Stimulated activated CD4-positive, alpha-beta T cell treated with anti-CD3 and anti-CD28 coated beads, Interleukin-15, amount 100 ng/mL, for 48 hours (primary cell): ENCODE data around the gene NRG2.

Experiments used
- DNase-seq, 2 donors: peaks; one replicate each; pipeline ENCODE4 v3.0.0-alpha.2; 2020; ENCODE audit warnings: low read depth in 2 of 2

Gene NRG2

DNA sequence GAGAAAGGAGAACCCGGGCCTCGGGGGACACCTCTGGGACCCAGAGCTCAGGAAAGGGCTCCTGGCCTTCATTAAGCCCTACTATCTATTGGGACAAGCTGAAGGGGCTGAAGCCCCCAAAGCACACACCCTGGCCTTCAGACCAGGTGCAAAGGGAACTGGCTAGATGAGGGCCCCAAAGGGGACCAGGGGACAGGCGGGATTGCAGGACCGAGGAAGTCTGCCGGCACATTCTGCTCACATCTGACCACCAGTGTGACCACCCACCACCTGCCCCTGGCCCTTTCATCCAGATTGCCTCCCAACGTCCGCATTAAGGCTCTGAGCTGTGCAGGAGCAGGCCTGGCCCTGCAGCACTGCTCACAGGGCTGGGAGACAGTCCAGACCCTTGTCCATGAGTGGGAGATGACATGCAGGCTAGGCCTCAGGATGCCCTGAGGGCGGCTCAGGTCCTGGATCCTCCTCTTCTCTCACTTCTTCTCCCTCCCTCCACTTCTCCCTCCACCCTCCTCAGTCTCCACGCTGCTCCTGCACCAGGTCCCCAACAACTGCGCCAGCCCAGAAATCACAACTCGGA lies 228.3 kb downstream of the NRG2 start:
- DNase-seq = no peak

DNA sequence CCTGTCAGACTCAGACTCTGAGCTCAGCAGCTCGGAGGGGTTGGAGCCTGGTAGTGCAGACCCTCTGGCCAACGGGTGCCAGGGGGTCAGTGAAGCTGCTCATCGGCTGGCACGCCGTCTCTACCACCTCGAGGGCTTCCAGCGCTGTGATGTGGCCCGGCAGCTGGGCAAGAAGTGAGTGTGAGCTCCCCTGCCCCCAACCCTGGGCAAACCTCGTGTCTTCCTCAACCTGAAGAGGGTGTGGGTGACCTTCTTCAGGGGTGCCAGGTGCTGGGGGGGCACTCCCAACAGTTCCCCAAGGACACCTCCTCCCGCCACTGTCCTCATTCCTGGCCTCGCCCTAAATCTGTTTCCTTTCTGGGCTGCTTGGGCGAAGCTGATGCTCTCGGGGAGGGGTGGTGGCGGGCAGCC lies 228.9 kb downstream of the NRG2 start:
- DNase-seq = no peak

DNA sequence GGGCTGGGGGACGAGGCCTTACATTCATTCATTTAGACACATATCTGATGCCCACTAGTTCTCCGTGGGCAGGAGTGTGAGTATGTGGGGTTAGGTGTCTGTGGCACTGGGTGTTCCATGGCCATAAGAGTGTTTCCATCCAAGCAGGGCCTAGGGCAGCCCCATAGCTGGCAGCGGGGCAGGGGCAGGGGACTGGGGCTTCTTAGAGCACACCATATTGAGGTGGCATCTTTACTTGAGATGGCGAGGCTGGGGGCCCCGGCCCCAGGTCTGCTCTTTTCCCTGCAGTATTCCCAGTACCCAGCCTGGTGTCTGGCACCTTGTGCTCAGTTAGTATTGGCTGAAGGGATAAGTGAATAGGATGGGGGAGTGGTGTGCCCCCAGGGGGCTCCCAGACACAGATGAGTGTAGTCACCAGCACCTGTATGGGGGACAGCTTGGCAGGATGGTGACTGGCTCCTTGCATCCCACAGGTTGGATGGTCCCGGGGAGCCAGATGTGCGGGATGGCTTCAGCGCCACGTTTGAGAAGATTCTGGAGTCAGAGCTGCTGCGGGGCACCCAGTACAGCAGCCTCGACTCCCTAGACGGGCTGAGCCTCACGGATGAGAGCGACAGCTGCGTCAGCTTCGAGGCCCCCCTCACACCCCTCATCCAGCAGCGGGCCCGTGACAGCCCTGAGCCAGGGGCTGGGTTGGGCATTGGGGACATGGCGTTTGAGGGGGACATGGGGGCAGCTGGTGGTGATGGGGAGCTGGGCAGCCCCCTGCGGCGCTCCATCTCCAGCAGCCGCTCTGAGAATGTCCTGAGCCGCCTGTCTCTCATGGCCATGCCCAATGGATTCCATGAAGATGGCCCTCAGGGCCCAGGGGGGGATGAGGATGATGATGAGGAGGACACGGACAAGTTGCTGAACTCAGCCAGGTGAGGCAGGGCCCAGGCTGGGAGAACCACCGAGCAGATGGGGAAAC lies 230.0 kb downstream of the NRG2 start:
- DNase-seq = no peak

DNA sequence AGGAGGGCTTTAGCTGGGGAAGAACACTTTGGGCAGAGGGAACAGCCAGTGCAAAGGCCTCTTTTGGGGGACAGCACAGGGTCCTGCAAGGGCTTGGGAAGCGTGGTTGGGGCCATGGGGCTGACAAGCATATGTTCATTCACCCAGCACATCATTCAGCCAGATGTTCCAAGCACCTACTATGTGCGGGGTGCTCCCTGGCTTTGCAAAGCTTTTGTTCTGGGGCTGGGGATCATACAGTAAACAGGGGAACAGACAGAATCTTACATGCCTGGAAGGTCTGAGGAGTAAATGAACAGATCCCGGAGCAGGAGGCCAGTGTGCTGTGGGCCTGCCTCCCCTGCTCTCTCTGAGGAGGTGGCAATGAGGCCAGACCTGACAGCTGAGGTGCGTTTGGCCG lies 230.8 kb downstream of the NRG2 start:
- no peak for DNase-seq

DNA sequence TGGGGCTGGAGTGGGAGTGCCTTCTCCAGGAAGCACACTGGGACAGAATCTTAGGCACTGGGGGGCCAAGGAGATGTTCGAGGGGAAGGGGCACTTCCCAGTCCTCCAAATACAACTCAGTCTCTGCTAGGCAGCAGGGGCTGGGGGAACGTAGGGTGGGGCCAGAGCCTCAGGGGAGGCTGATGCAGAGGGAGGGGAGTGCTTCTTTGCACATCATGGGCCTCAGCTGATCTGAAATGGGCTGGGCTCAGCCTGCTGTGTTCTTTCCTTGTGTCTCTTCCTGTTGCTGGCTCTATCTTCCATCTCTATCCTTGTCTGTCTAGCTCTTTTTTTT lies 231.9 kb downstream of the NRG2 start:
- no peak for DNase-seq

DNA sequence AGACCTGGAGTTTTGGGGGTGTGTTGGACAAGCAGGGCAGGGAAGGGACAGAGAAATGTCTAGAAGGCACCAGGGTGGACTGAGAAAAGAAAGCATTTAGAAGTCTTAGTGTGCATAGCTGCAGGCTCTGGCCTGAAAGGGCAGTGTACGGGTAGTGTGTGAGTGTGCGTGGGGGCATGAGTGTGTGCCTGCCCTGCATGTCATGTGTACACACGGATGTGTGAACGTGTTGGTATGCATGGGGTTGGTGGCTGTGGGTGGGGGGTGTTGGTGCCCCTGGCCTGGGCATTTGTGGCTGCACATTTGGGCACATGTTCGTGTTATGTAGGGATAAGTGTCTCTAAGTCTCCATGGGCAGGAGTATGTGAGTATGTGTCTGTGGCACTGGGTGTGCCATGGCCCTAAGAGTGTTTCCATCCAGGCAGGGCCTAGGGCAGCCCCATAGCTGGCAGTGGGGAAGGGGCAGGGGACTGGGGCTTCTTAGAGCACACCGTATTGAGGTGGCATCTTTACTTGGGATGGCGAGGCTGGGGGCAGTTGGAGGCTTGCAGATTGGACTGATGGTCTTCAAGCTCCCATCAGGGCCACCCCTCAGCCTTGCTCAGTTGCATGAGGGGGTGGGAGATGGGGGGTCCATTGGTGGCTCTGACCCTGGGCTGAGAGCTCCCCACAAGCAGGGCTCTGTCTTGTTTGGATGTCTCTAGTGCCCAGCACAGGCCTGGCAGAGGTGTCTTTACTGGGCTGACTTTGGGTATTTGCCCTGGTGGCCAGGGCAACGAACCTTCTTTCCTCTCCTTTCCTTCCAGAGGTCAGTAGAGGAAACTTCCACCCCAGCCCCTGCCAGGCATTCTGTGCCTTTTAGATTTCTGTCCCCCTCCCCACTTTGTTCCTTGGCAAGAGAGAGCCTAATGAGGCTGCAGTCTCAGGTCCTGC lies 232.5 kb downstream of the NRG2 start:
- no peak for DNase-seq

DNA sequence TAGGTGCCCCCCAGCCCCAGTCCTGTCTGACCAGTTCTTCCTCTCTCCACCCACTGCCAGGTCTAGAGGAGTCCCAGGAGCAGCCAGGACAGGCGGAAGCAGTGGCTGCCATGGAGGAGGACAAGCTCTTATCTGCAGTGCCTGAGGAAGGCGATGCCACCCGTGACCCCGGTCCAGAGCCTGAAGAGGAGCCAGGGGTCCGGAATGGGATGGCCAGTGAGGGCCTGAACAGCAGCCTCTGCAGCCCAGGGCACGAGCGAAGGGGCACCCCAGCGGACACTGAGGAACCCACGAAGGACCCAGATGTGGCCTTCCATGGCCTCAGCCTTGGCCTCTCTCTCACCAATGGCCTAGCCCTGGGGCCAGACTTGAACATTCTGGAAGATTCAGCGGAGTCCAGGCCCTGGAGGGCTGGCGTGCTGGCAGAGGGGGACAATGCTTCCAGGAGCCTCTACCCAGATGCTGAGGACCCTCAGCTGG lies 233.7 kb downstream of the NRG2 start:
- DNase-seq = no peak

DNA sequence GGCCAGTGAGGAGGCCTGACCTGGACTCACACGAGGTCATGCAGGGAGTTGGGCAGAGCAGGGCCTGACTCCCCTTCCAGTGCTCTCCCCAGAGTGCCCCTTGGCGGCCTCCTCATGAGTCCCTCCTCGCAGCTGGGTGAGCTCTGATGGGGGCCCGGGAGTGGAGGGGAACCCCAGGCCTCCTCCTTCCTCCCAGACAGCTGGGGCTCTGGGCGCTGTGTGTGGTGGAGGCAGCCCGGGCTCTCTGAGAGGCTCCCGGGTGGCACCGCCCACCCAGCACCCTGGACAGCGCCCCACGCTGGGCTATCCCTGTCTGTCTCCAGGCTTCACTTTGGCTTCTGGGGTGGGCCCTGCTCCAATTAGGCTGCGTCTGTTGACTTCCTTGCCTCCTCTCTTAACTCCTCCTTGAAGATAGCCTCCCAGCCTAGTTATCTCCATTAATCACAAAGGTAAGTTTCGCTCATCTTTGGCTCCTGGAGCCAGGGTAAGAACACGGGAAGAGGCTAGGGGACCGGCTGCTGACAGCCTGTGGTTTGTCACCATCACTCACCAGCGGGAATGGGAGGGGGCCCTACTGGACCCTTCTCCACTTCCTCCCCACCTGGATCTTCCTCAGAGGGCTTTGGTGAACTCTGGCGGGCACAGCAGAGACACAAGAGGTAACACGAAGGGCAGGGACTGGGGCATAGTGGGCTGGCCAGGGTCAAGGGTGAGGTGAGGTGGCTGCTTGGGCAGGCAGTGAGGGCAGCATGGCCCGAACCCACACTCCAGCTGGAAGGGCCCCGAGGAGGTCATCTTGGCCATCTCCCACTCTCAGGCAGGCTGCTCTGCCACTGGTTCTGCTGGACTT lies 234.4 kb downstream of the NRG2 start:
- peak in 1 of 2 donors; percentile 19 for DNase-seq

DNA sequence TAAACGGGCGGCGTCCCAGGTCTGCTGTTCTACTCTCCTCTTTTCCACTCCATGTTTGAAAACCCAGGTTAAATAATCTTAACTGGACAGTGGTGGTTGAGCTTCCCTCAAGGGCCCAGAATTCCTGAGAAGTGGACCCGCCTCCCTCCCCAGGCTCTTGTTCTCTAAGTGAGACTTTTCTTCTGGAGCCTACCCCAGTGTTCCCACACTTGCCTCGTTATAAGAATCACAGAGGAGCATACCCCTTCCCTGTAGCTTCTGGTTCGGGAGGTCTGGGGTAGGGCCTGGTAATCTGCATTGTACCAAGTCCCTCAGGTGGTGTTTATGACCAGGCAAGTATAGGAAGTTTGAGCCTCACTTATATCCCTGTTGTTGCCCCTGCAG lies 235.5 kb downstream of the NRG2 start:
- DNase-seq = no peak

DNA sequence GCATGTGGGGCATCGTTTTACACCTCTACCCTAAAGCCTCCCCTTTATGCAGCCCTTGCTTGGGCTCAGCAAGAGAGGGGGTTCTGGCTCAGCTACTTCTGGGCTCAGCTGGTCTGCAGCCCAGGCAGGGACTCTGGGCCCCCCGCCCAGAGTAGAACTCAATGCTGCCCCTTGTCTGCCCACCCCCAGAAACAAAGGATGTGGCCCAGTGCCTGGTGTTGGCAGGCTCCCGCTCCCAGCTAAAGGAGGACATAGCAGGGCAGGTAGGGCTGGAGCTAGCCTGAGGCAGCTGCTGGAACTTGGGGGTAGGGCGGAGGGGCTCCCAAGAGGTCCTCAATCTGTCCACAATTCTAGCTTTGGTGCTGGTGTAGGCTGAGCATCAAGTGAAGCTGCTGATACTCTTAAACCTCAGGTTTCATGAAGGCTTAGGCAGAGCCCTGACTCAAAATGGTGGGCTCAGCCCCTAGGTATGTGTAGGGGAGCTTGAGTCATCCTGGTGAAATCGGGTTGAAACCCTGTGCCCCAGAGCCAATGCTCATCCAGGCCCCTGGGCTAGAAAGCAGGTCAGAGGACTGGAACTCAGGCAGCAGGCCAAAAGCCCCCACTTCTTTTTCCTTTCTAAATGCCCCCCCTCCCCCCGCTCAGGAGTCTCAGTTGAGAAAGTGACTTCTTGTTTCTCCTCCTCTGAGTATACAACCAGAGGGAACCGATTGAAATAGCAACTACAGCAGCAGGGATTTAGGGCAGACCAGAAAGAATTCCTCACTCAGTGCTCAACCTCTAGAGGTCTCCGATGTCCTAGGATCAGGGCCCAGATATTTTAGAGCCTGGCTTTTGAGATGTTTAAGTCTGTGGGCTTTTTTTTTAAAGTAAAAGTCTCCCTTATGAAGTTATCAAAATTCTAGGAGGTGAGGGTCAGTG lies 236.1 kb downstream of the NRG2 start:
- DNase-seq = no peak

DNA sequence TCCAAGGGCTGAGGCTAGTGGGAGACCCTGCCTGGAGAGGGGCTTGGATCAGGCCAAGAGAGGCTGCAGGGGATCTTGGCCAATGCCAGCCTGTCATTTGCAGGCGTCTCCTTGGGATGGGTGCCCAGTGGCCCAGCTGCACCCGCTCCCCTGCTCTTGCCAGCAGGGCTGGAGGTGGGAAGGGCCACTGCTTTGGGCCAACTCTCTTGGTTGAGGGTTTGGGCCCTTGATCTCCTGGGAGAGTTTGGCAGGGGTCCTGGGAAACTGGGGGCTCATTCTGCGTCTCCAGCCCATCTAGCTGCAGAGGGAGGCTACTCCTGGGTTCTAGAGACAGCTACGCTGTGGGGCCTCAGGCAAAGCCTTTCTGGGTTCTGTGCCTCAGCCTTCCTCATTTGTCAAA lies 237.0 kb downstream of the NRG2 start:
- no peak for DNase-seq

DNA sequence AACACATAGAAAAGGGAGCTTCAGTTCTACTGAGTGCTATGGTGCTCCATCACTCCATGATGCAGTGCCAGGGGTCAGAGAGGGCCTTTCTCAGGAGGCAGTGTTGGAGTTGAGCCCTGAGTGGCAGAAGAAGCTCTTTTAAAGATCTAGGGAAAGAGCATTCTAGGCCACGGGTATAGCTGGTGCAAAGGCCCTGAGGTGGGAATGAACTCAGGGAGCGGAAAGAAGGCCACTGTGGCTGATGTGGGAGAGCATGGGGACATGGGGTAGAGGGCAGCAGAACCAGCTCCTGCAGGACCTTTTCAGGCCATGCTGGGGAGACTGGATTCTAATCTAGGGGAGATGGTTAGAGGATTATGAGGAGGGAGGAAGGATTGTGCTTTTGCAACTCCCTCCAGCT lies 237.6 kb downstream of the NRG2 start:
- DNase-seq = no peak

DNA sequence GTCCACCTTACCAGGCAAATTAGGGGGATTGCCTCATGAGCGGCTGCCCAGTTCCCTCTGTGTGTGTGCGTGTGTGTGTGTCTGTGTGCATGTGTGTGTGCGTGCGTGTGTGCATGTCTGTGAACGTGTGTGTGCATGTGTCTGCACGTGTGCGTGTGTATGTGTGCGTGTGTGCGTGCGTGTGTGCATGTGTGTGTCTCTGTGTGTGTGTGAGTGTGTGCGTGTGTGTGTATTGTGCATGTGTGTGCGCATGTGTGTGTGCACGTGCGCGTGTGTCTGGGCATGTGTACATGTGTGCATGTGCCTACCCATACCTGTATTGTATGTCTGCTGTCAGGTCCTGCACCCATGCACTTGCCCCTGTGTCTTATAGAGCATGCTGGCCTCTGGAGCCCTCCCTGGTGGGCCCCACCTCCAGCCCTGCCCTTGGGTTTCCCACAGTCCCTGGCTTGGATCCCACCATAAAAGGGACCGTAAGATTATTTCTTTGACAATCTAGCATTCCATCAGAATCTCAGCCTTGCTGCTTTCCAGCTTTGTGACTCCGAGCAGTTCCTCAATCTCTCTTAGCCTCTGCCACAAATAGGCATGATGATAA lies 238.2 kb downstream of the NRG2 start:
- no peak for DNase-seq

DNA sequence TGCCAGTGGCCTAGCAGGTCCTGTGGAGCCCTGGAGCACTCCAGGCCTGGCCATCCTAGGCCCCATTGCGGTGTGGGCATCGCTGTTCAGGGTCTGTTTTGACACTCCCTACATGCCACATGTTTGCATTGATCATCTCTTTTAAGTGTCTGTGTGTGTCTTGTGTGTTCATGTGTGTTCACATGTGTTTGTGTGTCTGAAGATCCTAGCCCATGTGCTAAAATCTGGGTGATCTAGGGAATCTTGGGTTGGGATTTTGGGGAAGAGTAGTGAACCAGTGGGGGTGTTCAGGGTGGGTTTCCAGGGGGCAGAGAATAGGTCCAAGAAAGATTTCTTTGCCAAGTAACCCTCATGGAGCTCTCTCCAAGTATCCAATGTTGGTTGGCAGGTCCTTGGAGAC lies 239.1 kb downstream of the NRG2 start:
- DNase-seq = no peak

DNA sequence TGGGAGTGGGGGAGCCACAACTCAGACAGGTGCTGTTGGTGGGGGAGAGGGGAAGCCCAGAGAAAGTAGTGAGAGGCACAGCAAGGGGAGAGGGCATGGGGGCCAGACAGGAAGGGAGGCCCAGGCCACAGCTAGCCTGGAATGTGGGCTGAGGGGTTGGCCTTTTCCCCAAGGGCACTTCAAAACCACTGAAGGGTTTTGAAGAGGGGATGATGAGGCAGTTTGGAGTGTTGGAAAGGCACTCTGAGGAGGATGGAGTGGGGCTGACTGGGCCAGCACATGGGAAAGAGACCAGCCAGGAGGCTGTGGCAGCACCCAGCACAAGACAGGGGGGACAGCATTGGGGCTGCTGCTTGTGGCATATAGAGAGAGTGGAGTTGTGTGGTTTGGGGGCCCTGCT lies 243.7 kb downstream of the NRG2 start:
- no peak for DNase-seq

DNA sequence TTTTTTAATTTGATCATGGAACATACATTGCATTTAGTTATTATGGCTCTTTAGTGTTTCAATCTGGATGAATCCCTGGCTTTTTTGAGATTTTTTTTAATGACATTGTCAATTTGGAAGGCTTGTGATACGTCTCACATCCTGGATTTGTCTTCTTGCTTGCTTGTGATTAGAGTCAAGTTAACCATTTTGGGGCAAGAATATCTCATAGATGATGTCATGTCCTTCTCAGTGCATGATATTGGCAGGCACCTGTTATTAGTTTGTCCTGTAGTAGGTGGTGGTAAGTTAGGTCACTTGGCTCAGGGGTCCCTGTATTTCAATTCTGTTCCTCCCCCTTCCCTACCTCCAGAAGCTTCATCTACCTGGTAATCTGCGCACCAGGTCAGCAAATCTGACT lies 244.2 kb downstream of the NRG2 start:
- no peak for DNase-seq

DNA sequence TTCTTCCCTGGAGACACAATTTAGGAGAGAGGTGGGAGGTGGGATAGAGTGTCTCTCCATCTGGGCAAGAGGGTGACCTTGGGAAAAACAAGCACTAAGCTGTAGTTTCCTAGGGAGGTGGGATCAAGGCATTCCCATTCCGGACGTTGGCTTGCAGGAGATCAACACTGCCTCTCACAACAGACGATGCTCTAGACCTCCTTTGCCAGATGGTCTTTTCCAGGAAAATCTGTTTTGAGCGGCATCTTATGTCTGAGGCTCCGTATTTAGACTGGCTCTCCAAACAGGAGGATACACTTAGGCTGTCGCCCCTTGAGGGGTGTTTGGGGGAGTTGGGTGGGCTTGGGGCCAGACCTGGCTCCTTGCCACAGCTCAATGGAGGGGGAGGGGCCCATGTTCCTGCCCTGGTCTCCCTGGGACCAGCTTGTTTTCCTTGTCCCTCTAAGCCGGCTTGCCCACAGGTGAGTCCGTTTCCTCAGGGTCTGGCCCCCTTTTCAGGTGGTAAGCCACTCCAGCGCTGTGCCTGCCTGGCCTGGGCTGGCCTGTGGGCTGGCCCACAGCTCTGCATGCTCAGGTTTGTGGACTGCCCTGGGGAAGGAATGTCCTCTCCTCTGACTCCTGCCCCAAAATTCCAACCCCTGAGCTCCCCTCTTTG lies 245.1 kb downstream of the NRG2 start:
- DNase-seq = no peak

DNA sequence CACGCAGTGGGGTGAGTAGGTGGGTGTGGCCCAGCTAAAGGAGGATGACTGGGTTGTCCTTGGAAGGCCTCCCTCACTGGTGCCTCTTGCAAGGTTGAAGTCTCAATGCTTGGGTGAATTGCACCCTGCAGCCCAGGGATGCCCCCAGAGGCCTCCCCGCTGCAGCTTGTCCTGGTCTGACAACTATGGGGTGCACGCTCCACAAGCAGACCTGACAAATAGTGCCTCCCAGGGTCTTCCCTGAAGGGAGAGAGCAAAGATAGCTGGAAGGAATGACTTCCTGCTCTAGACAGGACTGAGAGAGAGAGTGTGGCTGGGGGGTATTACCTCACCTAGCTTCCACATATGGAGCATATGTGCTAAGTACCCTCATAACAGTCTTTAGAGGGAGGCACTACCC lies 245.8 kb downstream of the NRG2 start:
- no peak for DNase-seq
